Stimulated activated CD8-positive, alpha-beta memory T cell treated with anti-CD3 and anti-CD28 coated beads, Interleukin-7, amount 100 ng/mL, for 1 hour (primary cell): ENCODE measurements around the gene MASTL.
"Not testable (repeated sequence)": the region's sequence is repeated elsewhere in the genome, so short reads cannot be mapped to it uniquely, and the experiment has no call there.

Source experiments
- DNase-seq, 2 donors: peaks; one replicate each; pipeline ENCODE4 v3.0.0-alpha.2; 2020; ENCODE audit warnings: low read depth in 2 of 2

MASTL gene

DNA sequence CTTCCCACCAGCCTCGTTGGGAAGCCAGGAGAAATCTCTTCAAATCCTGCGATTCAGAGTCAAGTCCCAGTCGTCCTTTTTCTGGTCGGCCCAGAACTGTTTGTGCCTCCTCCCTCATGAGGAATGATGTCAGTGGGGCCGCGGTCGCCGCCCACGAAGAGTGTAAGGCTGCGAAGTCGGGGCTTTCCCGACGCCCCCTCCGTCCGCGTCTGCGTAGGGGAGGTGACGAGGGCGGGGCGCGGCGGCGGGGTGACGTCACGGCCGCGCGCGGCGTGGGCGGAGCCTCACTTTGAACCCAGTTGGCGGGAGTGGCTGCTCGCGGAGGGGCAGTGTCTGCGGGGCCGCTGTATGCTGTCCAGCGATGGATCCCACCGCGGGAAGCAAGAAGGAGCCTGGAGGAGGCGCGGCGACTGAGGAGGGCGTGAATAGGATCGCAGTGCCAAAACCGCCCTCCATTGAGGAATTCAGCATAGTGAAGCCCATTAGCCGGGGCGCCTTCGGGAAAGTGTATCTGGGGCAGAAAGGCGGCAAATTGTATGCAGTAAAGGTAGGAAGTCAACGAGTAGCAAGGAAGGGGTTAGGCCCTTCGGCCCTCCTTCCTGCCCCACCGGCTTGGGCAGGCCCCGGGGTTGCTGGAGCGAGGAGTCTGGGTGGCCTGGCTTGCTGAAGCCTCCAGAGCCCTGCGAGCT, at the start of gene MASTL:
TSS of gene MASTL (plus strand) at position 287 of the 689 bp plus-strand sequence. CDS start at position 362, 75 bp downstream.
- peak; percentile 86 to 92 for DNase-seq

DNA sequence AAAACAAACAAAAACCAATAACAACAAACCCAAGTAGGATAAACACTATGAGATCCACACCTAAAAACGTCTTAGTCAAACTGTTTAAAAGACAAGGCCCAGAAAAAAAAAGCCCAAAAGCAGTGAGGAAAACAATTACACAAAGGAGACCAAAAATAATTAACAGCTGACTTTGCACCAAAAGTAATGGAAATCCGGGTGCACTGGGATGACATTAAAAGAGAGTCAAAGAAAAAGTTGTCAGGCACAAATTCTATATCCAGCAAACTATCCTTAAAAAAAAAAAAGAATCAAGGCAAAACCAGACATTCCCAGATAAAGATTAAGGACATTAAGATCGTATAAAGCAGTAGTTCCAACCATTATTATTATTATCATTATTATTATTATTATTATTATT, 47.0 kb upstream of the MASTL start:
- DNase-seq, result no peak

DNA sequence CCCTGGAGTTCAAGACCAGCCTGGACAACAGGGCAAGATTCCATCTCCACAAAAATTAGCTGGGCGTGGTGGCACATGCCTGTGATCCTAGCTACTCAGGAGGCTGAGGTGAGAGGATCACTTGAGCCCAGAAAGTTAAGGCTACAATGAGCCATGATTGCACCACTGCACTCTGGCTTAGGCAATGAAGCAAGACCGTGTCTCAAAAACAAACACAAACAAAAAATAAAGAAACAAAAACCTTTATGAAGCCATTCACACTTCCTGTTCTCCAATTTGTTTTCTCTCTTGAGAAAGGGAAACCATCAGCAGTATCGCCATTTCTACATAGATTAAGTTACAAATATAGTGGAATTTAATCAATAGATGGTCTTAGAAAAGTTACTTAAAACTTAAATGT, 20.8 kb upstream of the MASTL start:
- no peak for DNase-seq

DNA sequence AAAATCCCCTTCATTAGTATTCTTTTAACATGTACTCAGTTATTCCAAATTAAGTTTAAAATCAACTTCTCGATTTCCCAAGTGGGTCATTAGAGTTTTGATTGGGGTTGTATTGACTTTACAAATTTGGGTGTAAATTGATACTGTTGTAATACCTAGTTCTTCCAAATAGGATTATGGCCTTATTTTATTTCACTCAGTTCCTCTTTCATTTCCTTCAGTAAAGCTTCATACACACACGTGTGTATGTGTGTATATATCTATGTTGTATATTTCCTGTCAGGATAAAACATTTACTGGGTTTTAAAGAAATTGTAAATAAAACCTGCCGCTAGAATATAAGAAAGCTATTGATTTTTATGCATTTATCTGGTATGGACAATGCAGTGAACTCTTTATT, 16.9 kb upstream of the MASTL start:
- no peak for DNase-seq

DNA sequence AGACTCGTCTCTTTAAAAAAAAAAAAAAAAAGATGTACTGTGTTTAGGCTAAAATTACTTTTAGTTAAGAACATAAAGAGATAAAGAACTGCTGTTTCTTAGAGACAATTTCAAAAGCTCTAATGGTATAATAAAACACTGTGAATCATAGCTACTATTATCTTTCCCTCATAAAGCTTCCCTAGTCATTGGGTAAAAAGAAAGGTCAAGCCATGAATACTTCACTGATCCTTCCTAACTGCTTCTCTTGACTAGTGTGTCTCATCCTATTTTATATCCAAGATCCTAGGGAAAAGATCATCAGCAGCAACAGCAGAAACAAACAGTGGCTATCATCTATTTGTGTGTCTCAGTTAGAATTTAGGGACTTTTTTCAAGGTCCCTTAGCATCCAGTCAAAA, 11.5 kb upstream of the MASTL start:
- no peak for DNase-seq

DNA sequence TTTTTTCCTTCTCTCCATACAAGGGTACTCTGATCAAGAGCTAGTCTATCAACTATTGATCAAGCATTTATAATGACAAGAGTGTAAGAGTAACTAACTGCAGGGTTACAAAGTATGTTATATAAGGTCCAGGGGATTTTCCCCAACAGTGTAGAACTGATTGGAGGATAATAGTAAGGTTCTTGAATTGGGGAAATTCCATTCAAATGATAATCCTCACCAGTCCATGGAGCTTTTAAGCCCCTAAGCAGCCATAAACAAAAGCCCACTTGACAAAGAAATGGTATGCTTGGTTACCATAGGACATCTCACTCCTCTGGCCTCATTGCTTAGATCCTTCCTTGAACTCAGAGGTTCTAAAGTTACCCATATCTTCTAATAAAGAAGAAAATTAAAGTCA, 9.2 kb upstream of the MASTL start:
- no peak for DNase-seq

DNA sequence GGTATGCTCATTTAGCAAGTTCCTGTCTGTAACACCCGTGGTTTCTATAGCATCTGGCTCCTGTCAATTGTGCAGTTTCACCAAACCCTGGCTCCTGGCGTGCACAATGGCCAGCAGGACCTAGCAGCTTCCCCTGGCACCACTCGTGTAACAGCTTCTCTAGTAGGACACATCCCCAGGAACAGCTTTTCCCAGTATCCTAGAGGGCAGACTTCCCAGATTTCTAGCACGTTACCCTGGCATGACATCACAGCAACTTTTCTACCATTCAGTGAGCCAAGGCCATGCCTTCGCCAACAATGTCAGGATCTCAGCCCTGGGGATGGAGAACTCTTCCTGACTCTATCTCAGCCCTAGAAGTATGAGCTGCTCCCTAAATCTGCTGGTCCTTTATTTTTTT, 7.5 kb upstream of the MASTL start:
- DNase-seq, result no peak

DNA sequence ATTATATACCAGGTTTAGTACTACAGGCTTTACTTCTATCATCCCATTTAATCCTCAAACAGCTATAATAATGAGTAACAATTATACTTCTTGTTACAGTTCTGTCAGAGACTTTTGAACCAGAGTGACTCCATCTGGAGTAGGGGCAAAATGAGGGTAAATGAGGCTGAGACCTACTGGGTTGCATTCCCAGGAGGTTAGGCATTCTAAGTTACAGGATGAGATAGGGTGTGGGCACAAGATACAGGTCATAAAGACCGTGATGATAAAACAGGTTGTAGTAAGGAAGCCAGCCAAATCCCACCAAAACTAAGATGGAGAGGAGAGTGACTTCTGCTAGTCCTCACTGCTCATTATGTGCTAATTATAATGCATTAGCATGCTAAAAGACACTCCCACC, 4.9 kb upstream of the MASTL start:
- DNase-seq, result no peak

DNA sequence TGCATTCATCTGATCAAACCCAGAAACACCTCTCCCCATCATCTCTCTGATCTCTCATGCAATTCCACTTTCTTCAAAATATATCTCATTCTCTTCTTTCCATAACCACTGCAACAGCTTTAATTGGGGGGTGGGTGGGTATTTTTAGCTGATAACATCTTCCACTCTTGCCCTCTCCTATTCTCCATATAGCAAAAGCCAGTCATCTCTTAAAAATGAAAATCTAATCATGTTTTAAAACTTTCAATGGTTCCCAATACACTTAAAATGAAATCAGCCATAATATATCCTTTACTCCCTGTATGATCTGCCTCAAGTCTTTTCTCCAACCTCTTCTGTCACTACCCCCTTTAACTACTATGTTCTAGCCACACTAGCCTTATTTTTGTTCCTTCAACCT, 2.5 kb upstream of the MASTL start:
- no peak for DNase-seq

DNA sequence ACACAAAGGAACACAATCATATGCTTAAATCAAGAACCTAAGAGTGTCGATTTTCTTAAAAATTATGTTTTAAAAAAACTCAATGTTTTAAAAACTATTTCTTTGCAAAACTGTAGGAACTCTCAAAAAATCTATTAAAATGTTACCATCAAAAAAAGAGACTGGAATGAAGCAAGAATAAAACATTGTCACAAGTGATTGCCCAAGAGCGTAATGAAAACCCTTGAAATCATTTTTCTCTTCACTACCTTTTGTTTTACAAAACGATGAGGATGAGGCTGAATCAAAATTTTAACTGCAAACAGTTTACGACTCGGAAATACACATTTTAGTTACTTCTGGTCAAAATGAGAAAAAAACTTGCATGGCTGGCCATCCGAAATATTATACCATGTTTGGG, 1.8 kb upstream of the MASTL start:
- DNase-seq, result no peak

DNA sequence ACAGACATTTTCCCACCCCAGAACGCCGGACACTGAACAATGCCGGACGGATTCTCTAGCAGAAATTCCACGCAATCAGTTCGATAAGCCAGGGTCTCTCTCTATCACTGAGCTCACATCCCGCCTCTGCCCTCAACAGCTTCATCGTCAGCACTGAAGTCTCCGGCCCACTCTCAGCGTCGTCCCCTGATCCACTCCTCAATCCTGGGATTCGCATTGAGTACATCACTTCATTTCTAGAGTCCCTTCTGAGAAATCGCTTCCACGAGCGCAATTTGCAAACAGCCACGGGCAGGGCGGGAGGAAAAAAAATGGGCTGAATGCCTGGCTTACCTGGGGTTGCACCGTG, 1.3 kb upstream of the MASTL start:
- DNase-seq, result no peak

DNA sequence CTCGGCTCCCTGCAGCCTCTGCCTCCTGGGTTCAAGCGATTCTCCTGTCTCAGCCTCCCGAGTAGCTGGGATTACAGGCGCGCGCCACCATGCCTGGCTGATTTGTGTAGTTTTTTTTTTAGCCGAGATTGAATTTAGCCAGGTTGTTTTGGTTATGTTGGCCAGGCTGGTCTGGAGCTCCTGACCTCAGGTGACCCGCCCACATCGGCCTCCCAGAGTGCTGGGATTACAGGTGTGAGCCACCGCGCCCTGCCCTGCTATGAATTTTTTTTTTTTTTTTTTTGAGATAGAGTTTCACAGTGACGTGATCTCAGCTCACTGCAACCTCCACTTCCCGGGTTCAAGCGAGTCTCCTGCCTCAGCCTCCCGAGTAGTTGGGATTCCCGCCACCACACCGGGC, 1.4 kb downstream of the MASTL start:
- DNase-seq, result not testable (repeated sequence)

DNA sequence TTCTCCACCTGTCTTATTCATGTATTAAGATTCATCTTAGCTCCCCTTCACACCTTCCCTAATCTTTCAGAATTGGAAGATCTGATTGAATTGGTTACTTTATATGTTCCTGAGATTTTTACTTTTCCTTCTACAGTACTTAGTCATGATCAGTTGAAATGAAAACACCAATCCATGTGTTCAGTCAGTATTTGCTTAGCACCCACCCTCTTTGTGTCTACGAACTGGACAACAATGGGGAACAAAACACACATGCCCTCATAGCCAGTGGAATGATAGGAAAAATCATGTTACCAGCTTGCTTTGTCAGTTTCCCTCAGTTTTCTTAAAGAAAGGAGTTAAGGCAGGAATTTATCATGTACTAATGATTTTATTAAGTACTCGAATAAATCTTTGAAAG, 2.0 kb downstream of the MASTL start:
- no peak for DNase-seq

DNA sequence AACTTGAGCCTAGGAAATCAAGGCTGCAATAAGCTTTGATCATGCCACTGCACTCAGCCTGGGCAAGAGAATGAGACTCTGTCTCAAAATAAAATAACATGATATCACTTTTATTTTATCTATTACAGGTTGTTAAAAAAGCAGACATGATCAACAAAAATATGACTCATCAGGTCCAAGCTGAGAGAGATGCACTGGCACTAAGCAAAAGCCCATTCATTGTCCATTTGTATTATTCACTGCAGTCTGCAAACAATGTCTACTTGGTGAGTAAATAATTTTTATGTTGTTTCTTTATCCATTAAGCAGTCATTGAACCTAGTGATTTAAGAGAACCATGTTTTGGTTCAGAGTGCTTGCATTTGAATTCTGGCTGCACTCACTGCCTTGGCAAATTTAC, 3.3 kb downstream of the MASTL start:
- DNase-seq, result no peak

DNA sequence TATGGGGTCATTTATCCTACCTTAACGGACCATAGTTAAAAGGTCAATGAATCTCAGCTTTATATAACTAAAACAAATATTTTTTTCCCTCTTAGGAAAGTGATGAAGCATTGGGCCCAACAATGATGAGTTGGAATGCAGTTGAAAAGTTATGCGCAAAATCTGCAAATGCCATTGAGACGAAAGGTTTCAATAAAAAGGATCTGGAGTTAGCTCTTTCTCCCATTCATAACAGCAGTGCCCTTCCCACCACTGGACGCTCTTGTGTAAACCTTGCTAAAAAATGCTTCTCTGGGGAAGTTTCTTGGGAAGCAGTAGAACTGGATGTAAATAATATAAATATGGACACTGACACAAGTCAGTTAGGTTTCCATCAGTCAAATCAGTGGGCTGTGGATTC, 14.7 kb downstream of the MASTL start:
- no peak for DNase-seq

DNA sequence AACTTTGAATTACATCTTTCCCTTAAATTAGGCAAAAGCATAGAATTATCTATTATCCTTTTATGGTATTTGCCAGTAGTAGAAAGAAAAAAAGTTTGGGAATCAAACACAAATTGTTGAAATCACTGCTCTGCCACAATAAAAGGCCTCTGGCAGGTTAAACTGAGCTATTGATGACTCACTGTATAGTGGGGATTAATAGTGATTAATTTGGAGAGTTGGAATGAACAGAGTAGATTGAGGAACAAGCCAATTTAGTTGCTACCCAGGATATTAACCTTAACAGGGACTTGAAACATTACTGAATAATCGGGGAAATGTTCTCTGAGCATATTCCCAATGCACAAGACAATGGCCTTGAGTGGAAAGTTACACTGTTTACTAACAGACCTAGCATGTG, 33.1 kb downstream of the MASTL start:
- no peak for DNase-seq

DNA sequence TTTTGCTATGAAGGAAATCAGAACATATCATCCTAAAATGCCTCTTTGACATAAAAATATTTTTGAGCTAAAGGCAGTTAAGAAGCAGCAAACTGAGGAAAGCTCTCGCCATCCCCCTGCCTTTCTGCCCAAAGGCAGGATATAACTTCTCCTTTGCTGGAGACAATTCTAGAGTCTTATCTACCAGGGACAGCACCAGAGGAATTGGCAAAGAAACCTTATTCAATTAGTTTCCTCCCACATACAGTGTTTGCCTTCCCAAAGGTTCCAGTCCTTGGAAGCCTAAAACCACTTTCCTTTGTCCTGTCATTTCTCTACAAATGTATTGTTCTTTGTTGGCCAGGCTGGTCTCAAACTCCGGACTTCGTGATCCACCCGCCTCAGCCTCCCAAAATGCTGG, 33.7 kb downstream of the MASTL start:
- DNase-seq, result no peak

DNA sequence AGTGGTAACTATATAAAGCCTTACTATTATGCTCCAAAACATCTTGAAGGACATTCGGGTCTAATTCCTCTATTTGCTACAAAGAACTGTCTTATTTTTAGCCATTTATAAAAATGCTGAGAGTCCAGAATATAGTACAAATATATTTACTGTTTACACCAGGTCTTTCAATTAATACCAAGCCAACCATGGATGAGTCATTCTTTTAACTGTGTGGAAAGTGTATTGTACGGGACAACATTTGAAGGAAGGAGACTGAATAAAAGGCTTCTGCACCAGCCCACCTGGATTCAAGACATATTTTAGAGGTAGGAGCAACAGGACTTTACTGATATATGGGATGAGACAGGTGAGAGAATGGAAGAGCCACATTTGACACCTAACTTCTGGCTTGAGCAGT, 35.4 kb downstream of the MASTL start:
- no peak for DNase-seq

DNA sequence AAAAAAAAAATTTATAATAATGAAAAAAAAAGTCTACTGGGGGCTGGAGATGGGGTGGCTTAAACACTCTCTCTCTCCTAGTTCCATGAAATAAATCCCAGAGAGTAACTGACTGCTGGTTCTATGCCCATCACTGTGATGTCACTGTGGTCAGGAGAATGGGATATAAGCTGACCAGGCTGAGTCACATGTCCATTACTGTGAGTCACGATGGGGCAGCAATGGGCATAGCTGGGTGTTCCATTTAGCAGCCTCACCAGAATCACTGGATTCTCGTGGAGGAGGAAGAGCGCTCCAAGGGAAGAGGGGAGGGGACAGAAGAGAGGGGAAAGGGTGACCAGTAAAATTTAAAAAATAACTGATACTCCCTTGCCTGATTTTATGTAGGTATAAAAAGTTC, 37.1 kb downstream of the MASTL start:
- no peak for DNase-seq

DNA sequence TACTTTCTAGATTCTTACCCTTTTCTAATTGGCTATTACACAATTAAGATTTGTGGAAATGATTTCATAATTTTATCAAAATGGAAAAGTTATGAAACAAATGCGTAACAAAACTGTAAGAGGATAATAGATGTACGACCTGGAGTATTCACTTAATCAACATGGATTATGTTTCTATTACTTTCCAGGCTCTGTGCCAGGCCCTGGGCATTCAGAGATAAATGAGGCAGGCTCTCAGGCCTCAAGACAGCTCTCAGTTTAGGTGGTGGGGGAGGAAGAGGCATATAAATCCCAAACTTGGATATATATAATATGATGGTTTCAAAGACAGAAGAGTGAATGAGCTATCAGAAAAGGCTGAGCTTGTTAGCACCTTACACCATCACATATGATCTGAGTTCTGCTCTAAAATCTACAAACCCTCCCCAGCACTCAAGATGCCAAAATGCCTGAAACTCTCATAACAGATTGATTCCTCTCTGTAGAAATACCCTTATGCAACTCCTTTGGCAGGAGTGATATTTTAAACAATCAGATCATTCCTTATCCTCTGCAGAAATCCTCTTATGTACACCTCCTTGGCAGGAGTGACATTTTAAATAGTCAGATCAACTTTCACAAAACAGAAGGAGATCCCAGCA, 42.9 kb downstream of the MASTL start:
- no peak for DNase-seq

DNA sequence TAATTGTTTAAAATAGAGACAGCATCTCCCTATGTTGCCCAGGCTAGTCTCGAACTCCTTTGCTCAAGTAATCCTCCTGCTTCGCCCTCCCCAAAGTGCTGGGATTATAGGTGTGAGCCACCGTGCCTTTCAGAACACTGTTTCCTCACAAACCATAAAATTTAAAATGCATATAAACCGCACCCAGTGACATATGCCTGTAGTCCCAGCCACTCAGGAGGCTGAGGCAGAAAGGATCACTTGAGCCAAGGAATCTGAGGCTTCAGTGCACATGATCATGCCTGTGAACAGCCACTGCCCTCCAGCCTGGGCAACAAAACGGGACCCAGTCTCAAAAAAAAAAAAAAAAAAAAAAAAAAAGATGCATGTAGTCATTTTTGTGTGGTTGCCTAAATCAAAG, 48.7 kb downstream of the MASTL start:
- no peak for DNase-seq

DNA sequence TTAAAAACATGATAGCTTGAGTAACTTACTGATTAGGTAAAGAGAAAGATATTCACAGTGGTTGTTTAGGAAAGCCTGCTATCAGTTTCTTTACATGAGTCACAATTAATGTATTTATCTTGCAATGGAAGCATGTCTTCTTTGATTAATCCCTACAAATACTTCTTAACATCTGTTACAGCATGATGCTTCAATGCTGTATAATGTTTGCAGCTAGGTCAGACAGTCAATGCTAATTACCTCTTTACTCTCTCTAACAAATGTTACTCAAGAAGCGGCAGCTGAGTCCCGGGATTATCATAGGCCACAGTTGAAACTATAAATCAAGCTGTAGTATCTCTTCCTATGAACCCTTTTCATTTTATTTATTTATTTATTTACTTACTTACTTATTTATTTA, 52.2 kb downstream of the MASTL start:
- no peak for DNase-seq

DNA sequence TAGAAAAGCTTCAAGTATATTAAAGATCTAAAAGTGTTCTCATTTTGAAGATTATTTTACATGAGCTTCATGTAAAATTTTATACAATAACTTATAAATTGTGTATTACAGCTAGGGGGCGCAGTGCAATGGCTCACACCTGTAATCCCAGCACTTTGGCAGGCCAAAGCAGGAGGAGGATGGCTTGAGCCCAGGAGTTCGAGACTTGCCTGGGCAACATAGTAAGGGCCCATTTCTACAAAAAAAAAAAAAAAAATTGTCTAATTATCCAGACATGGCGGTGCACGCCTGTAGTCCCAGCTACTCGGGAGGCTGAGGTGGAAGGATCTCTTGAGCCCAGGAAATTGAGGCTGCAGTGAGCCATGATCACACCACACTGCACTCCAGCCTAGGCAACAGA, 68.8 kb downstream of the MASTL start:
- DNase-seq, result no peak

DNA sequence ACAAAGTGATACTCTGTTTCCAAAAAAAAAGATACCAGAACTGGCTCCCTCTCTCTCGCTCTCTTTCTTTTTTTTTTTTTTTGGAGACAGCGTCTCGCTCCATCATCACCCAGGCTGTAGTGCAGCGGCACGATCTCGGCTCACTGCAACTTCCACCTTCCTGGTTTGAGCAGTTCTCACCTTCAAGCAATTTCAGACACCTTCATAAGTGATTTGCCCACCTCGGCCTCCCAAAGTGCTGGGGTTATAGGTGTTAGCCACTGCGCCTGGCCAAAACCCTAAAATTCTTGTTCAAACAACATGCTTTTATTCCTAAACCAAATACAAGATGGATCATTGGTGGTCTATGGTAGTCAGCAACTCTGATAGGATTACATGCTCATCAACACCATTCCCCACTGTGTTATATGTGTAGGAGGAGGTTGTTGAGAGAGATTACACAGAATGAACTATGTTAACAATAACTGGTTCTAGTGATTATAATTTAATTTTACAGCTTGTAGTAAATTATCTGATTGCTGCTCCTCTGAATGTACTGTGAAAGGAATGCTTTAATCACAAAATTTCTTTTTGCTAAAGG, 69.9 kb downstream of the MASTL start:
- peak in 1 of 2 donors; percentile 6 for DNase-seq
